WI38 (cell line): ENCODE data around the gene S1PR4.

Experiments
- H3K4me3 ChIP-seq: 2 replicates; pipeline ENCODE4 v1.5.1; 2011; ENCODE audit warnings: low read depth, mild to moderate bottlenecking, control low read depth, low read length
- CTCF ChIP-seq: IDR thresholded peaks from 2 replicates; pipeline ENCODE4 v1.5.1; 2012; ENCODE audit warnings: low read depth, mild to moderate bottlenecking, control low read depth, low read length

Gene S1PR4

GRCh38 chr19:3178377-3178972 is at the start of gene S1PR4:
TSS of gene S1PR4 (plus strand) at chr19:3178769. CDS start at chr19:3178793, 24 bp downstream.
- no peak within 1 kb of the TSS for H3K4me3 ChIP-seq
- TF ChIP-seq CTCF, result no peak

GRCh38 chr19:3129112-3129511 is 49.5 kb upstream of the S1PR4 start:
- TF ChIP-seq CTCF, result no peak

GRCh38 chr19:3131168-3131567 is 47.4 kb upstream of the S1PR4 start:
- no peak for TF ChIP-seq CTCF
- no peak overlapping the region for H3K4me3 ChIP-seq

More at GRCh38 chr19:3129112-3129511, 49.5 kb upstream of the S1PR4 start:
- no peak overlapping the region for H3K4me3 ChIP-seq

- no peak for TF ChIP-seq CTCF
- H3K4me3 ChIP-seq, result no peak overlapping the region
These were observed 45.4 kb upstream of the S1PR4 start for GRCh38 chr19:3132971-3133792.

- no peak for TF ChIP-seq CTCF
- no peak overlapping the region for H3K4me3 ChIP-seq
These were observed 44.8 kb upstream of the S1PR4 start for GRCh38 chr19:3133793-3134116.

GRCh38 chr19:3135961-3136683 is 42.4 kb upstream of the S1PR4 start, which contains the start of gene GNA15:
TSS of gene GNA15 (plus strand) at chr19:3136033. CDS start at chr19:3136451, 418 bp downstream.
- H3K4me3 ChIP-seq, result no peak within 1 kb of the TSS
- TF ChIP-seq CTCF, result no peak

GRCh38 chr19:3136684-3137055 is 41.9 kb upstream of the S1PR4 start:
- no peak overlapping the region for H3K4me3 ChIP-seq
- TF ChIP-seq CTCF, result no peak
